Midbrain (tissue), 1 donor: ENCODE results near the gene NXN.

Experiments used
- DNase-seq: peaks from one replicate; lab custom pipeline; 2025; lab: John Stamatoyannopoulos, UW

NXN gene

DNA sequence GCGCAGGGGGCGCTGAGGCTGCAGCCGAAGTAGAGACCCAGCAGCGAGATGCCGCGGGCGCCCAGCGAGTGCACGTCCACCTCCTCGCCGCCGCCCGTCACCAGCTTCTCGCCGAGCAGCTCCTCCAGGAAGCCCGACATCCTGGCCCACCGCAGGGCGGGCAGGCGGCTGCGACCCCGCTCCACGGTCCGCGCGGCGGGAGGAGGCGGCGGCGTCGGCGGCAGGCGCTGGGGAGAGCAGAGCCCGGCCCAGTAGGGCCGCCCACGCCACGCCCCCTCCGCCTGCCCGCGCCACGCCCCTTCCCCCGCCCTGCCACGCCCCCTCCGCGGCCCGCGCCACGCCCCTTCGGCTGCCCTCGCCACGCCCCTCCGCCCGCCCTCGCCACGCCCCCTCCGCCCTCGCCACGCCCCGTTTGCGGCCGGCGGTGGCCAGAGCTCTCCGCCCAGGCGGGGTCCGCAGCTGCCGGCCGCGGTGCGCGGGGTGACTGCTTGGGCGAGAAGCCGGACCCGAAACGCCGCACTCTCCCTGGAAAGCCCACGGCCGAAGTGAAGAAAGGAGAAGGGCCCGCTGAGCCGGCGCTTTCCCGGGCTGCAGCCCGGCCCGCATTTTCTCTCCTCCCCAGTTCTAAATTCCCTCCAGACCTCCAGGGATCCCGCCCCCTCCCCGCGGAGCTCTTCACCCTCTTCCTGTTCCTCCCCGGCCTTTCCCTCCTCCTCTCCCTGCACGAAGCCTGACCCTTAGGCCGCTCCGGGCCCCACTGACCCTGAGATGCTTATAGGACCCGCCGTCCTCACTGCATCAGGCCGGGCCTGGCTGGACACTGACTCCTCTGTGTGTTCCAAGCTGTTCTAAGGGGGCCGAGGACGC, at the start of gene NXN:
Gene NXN, minus strand, starts transcription at position 238 of the 867 bp plus-strand sequence.
- peak; percentile 87 for DNase-seq

DNA sequence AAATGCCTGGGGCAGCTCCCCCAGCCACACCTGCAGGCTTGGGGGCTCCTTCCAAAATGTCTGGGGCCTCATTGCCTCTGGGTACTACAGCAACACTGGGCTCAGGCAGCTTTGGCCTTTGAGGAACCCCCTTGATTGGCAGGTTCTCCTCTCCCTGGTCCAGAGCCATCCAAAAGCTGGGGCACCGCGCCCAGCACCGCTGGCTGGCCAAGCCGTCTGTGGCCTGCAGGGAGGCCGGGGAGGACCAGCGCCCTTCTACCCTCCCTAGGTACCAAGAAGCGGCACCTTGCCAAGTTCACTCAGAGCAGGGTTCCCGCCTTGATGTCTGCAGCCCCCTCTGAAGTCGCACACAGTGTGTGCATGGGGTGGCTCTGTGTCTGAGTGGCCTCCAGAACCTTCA, 47.5 kb upstream of the NXN start:
- no peak for DNase-seq

DNA sequence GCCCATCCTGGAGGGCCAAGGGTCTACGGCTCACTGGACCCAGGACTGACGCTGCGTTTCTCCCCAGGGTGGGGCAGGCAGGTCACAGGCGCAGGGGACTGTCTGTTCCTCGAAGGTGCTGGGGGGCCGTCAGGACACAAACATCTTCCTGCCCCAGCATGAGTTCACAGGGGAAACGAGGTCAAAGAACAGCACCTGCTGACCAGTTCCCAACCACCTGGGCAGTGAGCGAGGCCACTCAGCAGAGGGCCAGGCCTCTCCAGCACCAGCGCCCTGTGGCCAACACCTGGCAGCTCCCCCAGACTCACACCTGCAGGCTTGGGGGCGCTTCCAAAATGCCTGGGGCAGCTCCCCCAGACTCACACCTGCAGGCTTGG, 47.0 kb upstream of the NXN start:
- DNase-seq, result no peak

DNA sequence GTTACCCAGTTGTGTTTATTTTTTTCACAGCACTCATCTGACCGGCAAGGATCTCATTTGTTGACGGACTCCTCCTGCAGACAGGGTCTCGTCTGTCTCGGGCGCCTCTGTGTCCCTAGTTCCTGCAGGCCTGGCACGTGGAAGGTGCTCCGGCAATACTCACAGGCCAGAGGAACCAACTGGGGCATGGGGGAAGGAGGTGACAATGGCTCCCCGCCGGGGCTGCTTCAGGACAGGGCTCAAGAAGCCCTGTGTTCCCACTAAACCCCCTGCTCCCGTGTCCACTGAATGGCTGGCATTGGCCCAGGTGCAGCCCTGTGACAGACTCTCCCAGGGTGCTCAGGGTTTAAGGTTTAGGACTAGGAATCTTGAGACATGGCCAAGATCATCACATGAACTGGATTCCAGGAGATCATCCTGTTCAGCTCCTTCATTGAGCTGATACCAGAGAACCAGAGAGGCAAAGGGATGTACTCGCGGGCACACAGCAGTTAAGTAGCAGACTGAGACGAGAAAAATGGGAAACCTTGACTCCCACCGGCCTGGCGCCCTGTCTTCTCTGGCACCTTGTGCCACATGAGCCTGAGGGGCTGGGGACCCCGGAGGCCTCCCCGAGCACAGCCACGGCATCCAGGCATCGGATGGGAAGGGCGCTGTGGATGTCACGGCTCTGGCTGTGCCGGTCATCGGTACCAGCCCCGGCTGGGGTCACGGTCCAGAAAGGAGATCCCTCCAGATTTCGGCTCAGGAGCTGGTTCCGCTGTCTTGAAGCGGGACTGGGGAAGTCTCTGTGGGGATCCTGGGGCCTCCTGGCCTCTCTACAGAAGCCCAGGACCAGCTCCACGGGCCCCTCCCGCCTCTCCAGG, 46.4 kb upstream of the NXN start:
- no peak for DNase-seq

DNA sequence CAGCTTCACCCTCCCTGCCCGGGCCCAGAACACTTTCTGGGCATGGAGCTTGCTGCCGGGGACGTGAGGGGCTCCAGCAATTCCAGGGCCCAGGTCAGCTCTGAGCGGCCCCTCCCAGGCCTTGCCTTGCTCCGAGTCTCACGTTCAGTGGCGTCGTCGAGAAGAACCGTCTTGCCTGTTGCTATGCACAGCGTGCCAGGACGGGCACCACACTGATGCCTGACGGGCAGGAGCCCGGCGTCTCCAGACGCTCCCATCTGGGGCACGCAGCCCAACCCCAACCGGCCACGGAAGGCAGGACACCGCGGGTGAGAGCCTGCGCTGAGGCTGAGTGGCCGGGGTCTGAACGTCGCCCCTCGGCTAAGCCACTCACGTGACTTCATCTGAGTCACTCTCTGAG, 44.5 kb upstream of the NXN start:
- DNase-seq, result no peak

DNA sequence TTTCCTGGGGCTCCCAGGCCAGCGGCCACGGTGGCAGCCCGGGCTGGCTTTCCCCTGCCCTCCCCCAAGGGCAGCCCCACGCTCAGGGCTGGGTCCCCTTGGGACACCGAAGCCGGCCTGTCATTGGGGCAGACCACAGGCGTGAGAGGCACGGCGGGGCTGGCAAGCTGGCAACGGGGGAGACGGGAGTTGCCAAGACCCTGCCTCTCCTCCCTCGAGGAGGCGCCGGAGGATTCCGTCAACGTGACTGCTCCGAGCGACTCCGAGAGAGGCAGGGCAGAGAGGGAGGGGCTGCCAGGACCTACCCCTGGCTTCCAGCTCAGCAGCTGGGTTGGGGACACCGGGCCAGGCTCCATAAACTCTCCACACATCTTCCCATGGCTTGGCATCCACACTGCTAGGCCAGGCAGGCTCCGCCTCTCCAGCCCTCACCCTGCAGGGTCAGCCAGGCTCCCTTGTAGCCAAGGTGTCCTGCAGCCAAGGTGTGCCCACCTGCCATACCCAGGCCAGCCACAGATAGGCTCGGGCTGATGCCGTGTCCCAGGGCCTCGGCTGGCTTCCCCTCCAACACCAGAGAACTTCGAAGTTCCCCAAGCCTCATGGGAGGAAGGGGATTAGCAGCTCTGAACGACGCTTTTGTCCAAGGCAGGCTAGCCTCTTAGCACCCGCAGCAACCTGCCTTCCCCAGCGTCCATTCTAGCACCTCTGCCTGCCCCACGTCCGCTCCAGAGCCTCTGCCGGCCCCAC, 42.9 kb upstream of the NXN start:
- no peak for DNase-seq

DNA sequence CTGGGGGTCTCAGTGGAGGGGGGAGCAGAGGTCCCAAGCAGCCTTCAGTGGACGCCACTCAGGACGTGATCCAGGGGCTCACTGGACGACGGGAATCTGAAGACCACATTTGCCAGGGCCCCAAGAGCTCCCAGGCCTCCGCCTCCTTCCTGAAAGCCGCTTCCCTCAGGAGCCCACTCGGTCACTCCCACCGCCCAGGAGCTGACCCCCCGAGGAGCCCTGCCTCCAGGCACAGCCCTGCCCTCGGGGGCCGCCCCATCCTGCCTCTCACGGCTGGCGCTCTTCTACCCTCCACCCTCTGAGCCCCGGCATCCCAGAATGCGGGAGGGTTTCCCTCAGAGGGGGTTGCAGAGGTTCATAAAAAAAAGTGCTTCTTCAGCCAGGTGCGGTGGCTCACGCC, 41.6 kb upstream of the NXN start:
- no peak for DNase-seq

DNA sequence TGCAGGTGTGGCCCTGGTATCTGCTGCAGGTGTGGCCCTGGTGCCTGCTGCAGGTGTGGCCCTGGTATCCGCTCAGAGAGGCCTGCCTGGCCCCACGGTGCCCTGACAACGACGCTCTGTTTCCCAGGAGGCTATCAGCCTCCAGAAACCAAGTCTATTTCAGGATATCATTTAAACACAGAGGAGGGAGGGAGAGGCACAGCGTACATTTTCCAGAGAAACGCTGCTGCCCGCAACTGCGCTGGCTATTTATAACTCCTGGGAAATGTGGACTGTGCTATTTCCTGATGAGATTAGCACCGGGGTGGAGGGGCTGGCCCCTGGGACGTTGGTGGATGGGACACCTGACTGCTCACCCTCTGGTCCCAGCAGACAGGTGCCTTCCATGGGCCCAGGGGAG, 39.9 kb upstream of the NXN start:
- DNase-seq, result no peak

DNA sequence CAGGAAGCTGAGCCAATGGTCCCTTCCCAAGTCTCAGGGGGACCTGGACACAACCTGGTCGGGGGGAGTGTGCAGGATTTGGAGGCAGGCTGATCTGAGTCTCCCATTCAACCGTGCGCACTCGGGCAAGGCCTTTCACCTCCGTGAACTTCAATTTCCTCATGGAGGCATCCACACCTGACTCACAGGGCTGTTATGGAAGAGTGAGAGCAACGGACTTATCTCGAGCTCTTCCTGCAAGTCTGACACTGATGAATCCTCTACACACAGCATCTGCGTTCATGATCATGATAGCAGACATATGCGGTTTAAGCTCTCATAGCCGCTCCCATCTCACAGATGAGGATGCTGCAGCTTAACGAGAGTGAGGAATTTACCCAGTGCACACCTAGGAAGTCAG, 39.0 kb upstream of the NXN start:
- no peak for DNase-seq

DNA sequence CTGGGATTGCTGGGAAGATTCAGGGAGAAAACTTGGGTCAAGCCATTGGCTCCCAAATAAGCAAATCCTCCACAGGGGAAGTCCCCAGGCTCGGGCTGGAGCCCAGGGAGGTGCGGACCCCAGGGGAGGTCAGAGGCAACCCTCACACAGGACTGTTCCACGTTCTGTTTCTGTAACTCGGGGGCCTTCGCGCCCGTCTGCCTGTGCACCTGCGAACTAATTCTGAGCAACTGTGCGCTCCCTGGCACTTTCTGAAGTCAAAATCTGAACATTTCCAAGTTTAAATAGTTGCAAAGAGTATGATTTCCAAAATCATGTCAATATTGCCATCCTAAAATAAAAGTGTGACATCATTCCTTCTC, 34.1 kb upstream of the NXN start:
- DNase-seq, result no peak

DNA sequence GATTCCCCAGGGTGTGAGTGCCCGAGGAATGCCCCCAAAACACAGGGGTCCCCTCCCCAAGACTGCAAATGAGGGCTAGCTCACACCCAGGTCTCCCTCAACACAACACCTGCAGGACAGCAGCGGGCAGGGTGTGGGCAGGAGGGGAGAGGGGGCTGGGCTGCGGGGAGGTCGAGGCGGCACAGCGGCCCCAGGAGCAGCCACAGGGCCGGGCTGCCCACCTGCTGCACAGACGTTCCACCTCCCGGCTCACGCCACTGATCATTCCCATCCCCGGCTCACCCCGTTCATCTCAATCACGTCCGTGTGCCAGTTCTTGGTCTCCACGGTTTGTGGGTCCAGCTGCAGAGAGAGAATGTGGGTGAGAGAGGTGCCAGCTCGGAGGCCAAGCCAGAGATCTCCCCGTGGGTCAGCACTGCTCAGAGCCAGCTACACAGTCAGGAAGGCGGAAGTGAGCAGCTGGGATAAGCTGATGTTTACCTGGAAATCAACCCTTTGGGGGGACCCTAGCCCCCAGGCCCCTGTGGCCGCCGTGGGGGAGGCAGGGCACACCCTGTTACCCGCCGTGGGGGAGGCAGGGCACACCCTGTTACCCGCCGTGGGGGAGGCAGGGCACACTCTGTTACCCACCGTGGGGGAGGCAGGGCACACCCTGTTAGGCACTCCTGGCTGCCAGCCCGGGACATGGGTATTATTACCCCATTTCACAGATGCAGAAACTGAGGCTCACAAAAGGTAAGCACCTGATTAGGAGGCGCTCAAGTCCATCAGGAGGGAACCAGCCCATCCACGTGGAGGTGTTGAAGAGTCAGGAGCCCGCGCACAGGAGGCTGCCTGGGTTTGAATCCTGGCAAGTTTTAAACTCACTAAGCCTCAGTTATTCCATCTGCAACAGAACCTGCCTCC, 33.5 kb upstream of the NXN start:
- no peak for DNase-seq

DNA sequence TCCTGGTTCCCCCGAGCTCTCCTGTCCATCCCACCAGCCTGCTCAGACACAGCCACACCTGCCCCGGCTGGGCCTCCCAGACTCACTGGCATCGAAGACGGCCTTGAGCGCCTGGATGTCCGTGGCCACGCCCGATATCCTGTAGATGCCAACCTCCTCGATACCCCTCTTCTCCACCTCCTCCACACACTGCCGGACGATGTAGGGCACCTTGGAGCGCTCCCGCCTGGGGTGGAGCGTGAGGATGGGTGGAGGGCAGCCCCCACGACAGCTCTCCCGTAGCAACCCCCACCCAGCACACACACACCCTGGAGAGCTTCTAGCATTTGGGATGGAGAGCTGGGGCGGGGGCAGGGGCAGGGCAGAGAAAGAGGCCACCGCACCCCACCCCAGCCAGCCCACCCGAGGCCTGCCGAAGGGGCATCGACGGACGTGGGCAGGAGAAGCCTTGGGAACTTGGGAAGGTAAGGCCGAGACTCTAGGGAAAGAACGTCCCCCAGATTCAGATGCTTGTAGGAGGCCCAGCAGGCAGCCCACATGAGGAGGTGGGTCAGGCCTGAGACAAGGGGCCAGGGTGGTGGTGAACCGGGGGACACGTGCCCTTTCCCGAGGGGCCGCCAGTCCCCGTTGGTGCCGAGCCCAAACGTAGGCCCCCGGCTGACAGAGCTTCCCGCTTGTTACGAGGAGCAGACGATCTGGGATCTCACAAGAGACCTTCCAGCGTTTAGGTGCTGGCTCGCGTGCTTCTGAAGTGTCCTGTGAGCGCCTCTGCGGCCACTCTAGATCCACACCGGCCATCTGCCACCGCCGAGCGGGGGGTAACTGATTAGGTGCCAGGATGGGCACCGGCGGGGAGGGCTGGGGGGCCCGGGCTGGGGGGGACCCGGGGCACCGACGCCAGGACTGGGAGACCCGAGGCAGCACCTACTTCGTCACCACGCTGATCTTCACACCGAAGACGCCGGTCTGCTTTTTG, 32.5 kb upstream of the NXN start:
- DNase-seq, result no peak

DNA sequence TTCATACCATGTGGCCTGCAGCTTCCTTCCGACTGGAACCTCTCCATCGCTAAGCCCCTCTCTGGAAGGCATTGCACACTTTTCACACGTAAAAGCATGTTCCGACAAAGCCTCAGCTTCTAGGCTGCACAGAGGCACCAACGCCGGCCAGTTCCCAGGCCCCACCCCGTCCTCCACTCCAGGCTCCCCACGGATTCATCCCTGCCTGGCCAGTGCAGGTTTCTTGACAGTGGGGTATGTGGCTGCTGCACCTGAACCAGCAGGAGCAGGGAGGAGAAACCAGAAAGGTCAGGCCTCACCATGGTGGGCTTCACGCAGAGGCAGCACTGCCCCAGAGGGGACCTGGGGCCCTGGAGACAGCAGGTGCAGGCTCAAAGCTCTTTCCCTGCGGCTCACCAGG, 31.6 kb upstream of the NXN start:
- DNase-seq, result no peak

DNA sequence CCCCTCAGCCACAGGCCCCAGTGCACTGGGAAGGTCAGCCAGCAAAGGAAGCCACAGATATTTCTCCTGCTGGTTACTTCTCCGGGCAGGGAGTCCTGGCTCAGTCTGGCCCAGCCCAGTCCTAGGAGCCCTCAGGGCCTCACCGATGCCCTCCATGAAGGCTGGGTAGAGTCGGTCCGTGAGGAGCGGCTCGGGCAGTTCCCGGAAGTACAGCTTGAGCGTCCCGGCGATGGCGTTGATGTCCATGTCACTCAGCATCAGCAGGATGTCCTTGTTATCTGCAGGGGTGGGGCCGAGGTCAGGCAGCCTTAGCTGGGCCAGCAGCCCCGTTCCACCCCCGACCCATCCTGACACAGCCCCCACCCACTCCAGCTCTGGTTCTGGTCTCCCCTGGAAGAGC, 31.0 kb upstream of the NXN start:
- no peak for DNase-seq

DNA sequence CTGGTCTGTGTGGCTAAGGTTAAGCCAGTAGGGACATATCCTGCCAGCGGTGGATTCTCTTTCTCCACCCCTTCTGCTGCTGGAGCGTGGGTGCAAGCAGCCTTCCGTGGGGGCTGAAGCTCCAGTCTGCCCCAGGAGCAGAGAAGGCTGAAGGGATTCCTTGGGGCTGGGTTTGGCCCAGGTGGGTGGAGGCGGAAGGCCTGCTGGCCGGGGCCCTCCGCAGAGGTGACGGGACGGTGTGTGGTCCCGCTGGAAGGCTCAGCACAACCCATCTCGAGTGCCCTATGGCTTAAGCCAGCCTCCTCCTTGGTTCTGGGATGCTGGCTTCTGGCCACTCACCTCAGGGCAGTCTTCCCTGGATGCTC, 30.5 kb upstream of the NXN start:
- no peak for DNase-seq

DNA sequence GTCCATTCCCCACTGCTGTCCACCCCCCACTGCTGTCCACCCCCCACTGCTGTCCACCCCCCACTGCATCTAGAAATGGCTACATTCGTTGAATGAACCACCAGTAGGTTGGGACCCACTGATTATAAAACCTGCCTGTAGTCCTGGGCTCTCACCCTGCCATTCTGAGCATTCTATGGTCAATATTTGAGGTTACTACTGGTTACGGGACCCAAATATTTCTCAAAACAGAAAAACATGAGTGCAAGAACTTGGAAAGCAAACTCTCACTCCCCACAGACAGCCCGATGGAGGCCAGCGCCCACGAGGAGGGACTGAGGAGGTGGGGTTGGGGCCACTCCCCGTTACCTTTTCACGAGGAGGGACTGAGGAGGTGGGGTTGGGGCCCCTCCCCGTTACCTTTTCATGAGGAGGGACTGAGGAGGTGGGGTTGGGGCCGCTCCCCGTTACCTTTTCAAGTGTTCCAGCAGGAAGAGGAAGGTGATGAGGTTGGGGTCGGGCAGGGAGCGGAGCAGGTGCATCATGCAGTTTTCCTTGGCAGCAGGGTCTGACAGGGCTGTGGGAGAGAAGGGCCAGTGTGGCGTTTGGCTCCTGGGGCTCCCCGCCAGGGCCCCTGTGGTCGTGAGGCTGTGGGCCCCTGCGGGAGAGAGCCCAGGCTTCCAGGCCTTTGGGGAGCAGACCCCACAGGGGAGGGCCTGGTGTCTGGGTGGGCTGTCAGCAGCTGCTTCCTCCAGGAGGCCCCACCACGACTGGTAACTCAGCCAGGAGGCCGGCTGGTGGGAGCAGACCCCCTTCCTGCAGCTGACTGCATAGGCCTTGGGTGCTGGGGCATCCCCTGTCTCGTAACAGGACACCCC, 29.9 kb upstream of the NXN start:
- DNase-seq, result no peak

DNA sequence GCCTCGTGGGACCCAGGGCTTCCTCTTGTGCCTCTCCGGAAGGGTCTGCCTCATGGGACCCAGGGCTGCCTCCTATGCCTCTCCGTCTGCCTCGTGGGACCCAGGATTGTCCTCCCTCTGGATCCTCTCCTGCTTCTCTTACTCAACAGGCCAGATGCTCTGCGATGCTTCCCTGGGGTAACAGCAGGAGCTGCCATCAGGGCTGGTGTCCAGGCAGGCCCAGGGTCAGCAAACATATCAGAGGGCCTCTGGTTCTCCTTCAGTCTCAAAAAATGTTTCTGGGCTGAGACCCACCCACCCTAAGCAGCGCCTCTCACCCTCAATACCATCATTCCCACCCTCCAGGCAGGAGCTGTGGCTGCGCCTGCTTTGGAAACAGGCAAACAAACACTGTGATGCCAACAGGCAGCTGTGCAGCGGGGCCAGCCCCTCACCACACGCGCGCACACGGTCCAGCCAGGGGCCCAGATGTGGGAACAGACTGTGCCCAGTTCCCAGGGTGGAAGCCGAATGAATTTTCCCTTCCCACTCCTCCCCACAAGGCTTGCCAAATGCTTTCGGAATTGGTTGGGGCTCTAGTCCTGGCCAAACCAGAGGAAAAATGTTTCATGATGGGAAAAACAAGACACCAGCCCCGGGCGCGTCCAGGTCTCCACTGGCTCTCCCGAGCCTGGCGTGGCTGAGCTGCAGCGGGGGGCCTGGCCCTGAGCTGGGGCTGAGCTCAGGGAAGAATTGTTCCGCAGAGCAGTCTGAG, 28.6 kb upstream of the NXN start:
- DNase-seq, result peak; percentile 48

DNA sequence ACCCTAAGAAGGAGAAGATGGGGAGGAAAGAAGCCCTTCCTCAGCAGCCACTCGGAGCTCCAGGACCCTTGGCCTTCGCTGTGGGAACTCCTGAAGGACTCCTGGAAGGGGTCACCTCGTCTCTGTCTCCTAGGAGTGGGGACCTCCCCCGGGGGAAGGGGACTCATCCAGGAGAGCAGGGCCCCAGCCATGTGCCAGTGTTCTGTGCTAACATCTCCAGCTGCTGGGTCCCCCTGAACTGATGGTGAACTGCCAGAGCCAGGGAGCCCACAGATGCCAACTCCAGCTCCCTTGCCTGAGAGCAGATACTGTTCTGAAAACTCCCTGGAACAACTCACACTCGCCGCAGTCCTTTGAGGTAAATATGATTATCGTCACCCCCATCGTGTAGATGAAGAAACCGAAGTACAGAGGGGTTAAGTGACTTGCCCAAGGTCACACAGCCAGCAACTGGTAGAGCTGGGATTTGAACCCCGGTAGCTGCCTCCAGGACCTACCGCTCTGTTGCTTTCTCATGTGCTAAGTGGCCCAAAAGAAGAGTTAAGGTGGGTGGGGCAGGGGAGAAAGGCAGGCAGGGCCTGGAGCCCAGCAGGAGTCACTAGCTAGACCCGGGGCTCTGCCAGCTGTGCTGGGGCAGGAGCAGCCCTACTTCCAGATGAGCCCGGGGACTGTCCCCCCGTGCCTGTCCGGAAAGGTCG, 27.9 kb upstream of the NXN start:
- no peak for DNase-seq
